Cardiac fibroblast (primary cell): ENCODE results near the gene CRADD.

ENCODE experiments used
- DNase-seq, 2 donors: peaks; one replicate each; pipeline versions ENCODE4 v3.0.0 to v3.0.0-alpha.2; 2010; ENCODE audit warnings: low read depth in 2 of 2
- H3K4me3 ChIP-seq, 2 donors: replicated peaks in 1 of 2; 1 replicate in 1 of 2; 2 replicates in 1 of 2; pipeline ENCODE4 v1.5.1; 2011; ENCODE audit warnings: low read depth in 2 of 2, low read length in 2 of 2, mild to moderate bottlenecking in 2 of 2, moderate library complexity in 1 of 2
- TF ChIP-seq, protein P1 (sequence below): IDR thresholded peaks from one replicate; pipeline ENCODE4 v1.5.1; 2011; ENCODE audit warnings: low read depth, mild to moderate bottlenecking, low read length, inconsistent platforms

The CRADD gene

DNA sequence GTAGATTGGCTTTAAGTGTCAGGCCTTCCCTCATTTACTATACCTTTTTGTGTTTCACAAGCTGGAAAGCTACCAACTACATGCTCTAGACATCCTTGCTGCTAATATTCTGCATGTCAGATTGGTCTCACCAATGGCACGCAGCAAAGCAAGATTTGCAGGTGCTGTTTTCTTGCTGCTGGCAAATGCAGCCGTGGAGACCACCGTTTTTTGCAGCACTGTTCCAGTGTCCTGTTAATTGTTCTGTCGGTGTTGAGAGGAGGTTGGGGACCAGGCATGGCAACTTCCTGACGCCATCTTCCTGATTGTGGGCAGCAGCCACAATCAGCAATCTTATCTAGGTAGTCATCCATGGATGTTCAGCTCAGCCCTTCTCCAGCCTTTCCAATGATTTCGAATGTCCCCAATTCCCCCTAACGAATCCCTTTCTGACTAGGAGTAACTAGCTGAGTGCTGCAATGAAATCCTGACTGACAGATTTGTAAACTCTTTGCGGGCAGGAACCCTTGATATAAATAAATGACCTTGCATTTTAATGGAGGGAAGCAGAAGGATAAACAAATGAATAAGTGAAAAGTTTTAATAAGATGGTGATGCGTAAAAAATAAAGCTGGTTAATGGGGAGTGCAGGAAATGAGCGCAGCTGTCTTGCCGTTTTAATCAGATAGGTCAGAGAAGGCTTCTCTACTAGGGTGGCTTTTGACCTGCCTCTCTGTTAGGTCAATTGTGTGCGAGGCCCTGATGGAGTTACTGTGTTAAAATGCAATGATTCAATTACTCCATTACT, 574 bp upstream of the CRADD start:
- no peak for DNase-seq
- peak overlapping the region; percentile 63 to 67 for H3K4me3 ChIP-seq
- TF ChIP-seq, protein P1, sequence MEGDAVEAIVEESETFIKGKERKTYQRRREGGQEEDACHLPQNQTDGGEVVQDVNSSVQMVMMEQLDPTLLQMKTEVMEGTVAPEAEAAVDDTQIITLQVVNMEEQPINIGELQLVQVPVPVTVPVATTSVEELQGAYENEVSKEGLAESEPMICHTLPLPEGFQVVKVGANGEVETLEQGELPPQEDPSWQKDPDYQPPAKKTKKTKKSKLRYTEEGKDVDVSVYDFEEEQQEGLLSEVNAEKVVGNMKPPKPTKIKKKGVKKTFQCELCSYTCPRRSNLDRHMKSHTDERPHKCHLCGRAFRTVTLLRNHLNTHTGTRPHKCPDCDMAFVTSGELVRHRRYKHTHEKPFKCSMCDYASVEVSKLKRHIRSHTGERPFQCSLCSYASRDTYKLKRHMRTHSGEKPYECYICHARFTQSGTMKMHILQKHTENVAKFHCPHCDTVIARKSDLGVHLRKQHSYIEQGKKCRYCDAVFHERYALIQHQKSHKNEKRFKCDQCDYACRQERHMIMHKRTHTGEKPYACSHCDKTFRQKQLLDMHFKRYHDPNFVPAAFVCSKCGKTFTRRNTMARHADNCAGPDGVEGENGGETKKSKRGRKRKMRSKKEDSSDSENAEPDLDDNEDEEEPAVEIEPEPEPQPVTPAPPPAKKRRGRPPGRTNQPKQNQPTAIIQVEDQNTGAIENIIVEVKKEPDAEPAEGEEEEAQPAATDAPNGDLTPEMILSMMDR, result no peak

DNA sequence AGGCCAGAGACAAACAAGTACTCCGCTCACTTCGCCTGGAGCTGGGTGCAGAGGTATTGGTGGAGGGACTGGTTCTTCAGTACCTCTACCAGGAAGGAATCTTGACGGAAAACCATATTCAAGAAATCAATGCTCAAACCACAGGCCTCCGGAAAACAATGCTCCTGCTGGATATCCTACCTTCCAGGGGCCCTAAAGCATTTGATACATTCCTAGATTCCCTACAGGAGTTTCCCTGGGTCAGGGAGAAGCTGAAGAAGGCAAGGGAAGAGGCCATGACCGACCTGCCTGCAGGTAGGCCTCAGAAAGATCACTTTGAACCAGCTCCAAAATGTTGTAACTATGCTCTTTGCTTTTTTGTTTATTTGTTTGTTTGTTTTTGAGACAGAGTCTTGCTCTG, 1.6 kb downstream of the CRADD start:
- H3K4me3 ChIP-seq, result no peak overlapping the region
- TF ChIP-seq, protein P1, result no peak

DNA sequence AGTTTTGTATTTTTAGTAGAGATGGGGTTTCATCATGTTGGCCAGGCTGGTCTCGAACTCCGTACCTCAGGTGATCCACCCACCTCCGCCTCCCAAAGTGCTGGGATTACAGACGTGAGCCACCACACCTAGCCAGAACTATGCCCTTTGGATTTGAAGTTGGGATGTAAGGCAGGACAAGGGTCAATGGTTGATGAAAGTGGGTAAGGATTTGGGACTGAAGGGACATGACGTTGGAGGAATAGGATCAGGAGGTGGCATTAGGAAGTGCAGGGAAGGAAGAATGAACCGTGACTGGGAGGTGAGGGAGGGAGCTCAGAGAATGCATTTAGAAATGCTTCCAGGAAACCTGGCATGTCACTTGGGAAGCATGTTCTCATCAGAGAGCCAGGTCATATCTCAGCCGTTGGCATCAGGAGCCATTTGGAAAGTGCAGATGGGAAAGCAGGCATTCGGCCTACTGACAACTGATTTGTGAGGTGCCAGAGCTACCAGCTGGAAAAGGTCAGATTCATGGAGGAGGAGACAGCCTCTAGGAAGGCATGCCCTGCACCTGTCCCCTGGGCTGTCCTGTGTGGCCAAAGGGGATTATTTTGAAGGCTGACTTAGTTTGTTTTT, 2.2 kb downstream of the CRADD start:
- H3K4me3 ChIP-seq, result no peak overlapping the region
- DNase-seq, result no peak
- TF ChIP-seq, protein P1, result no peak

More for the DNA sequence above, 1.6 kb downstream of the CRADD start:
- no peak for DNase-seq

DNA sequence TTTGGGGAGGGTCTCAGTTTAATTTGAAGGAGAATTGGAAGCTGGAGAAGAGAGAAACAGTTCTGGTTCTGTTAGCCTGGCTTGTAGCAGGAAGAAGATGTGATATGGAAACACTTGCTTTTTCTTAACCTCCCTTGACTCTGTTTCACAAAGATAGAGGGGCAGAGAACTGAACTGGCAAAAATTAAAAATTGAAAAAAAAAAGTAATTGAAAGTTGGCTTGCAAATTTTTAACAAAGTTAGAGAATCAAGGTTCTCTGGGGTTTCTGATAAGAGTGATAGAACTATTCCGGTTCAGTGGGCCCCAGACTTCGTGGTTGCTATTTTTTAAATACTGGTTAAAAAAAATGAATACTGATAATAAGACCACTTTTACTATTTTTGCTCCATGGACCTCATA, 2.8 kb downstream of the CRADD start:
- H3K4me3 ChIP-seq, result no peak overlapping the region
- DNase-seq, result no peak
- TF ChIP-seq, protein P1, result no peak

DNA sequence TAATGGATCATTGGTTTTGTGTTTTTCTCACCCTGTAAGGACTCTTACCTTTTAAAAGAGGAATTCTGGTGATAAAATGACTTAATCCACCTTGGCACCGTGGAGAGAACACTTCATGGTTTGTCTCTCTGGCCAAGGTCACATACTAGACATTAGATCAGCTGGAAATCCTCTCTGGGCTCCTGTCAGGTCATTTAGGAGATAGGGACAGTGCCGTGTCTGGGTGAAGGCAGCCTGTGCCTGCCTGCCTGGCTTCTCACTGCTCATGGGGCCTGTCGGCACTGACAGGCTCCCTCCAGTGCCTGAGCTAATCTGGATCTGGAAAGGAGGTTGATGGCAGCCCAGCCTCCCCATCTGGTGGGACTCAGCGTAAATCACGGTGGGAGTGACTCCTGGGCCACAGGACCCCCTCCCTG, 5.7 kb downstream of the CRADD start:
- TF ChIP-seq, protein P1, result no peak

DNA sequence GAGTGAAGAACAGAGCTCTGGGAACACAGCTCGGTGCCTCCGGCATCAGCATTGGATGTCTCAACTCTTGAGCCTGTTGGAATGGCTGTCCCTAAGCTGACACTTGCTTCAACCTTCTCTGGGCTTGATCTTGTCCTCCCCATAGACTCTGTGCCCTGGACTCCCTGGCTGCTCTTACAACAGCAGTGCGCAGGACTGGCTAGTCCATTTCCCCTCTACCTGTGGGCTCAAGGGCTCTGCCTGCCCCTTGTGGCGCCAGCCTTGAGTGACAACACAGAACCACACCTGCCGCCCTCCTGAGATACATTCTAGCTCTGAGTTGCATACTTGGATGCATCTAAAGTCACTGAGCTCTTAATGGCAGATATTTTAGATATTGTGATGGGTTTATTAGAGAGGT, 6.2 kb downstream of the CRADD start:
- no peak overlapping the region for H3K4me3 ChIP-seq
- DNase-seq, result no peak
- TF ChIP-seq, protein P1, result no peak

More for the DNA sequence above, 5.7 kb downstream of the CRADD start:
- H3K4me3 ChIP-seq, result no peak overlapping the region
- DNase-seq, result no peak
